GM12874 (cell line): ENCODE measurements around the gene CEP63.
A peak's percentile ranks its signal among the peaks of the same experiment; 100 is the strongest.

Experiments
- TF ChIP-seq, protein P1 (sequence below): IDR thresholded peaks from 2 replicates; pipeline ENCODE4 v1.5.1; 2011; ENCODE audit warnings: low read depth, mild to moderate bottlenecking, control low read depth, low read length, moderate library complexity; ENCODE audit not compliant: insufficient read depth

The CEP63 gene

DNA sequence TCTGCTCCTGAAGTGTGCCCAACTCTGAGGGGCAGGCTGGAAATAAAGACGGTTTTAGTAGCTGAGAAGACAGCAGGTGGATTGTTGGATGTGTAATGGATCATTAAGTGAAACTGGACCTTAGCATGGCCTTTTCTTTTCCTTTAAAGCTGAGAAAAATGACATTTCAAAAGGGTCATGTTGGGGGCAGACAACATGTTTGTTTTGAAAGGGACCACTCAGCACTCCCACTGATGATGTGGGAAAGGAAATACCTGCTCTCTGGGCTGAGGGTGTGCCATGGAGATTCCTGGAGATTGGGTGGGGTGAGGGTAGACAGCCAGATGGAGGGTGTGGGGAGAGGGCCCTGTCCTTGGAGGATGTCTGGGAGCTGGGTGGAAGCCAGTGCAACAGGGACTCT lies 38.5 kb upstream of the CEP63 start:
- TF ChIP-seq, protein P1, sequence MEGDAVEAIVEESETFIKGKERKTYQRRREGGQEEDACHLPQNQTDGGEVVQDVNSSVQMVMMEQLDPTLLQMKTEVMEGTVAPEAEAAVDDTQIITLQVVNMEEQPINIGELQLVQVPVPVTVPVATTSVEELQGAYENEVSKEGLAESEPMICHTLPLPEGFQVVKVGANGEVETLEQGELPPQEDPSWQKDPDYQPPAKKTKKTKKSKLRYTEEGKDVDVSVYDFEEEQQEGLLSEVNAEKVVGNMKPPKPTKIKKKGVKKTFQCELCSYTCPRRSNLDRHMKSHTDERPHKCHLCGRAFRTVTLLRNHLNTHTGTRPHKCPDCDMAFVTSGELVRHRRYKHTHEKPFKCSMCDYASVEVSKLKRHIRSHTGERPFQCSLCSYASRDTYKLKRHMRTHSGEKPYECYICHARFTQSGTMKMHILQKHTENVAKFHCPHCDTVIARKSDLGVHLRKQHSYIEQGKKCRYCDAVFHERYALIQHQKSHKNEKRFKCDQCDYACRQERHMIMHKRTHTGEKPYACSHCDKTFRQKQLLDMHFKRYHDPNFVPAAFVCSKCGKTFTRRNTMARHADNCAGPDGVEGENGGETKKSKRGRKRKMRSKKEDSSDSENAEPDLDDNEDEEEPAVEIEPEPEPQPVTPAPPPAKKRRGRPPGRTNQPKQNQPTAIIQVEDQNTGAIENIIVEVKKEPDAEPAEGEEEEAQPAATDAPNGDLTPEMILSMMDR, result no peak

DNA sequence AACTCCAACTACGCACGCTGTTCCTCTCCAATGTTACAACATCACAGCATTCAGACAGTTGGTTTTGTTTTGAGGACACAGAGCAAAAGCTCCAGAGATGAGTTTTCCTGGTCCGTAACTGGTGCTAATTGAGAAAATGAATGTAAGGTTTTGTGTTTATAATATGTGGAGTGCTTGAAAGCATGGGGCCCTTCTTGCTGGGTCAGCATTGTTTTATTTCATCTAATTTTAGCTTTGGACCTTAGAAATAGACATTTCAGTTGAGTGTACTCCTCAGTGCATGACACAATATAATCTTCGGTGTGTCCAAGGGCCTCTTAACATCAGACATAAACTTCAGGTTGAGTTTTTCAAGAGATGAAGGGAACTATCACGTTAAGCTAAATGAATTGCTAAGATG lies 37.2 kb upstream of the CEP63 start:
- TF ChIP-seq, protein P1, result no peak

GRCh38 chr3:134449277-134449676 lies 36.6 kb upstream of the CEP63 start:
- TF ChIP-seq, protein P1, result 0 out of 2 replicates have a peak, but pooled peaks have one; percentile 10

GRCh38 chr3:134449951-134450350 lies 35.9 kb upstream of the CEP63 start:
- TF ChIP-seq, protein P1, result no peak

DNA sequence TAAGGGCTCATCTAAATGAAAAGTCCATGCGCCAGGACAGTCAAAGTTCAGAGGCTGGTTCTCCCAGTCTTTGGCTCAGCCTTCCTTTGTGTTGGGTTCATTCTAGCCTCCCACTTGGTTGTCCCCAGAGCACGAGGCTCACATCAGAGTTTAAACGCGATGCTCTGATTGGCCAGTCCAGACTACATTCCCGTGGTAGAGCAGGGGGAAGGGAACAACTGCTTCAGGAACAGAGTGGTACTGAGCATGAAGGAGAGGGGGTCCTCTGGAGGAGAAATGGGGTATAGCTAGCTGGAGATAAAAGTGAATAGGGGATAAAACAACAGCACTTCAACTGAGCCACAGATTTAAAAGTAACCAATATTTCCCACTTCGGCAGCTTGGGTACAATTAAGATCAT lies 32.2 kb upstream of the CEP63 start:
- TF ChIP-seq, protein P1, result peak; percentile 14; the same call in 1 of the 2 replicates

DNA sequence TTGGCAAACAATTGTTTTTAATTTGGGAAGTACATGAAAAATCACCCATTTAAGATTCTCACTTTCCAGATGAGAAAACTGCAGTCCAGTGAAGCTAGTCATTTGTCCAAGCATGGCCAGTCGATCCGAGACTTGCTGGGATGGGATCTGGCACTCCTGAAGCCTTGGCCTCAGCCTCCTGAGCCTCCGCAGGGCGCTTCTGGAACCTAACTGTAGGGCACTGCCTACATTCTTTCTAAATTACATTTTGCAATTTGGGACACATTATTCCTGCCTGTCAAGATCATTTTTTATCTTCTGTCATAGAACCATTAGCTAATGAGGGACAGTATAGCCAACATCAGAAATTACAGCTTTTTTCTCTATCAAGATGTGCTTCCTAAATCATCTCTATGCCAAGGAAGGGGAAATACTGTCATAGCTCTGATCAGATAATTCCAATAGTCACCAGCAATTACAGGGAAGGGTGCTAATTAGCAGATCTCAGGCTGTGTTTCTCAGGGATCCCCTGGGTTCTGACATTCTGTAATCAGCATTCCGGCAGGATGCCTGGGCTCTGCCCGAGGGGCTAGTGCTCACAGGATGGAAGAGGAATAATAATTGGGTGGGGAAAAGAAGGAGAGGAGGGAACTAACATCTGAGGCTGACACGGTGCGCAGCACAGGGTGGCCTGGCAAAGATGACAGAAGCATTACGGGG lies 28.3 kb upstream of the CEP63 start:
- TF ChIP-seq, protein P1, result no peak

- TF ChIP-seq, protein P1, result no peak
Observed at GRCh38 chr3:134458406-134458945, 27.4 kb upstream of the CEP63 start.
